ENCODE measurements around the gene ISCA2.
"Not testable (repeated sequence)": the region's sequence is repeated elsewhere in the genome, so short reads cannot be mapped to it uniquely, and the experiment has no call there.

Gene ISCA2

GRCh38 chr14:74535756-74536325 is 42.3 kb downstream of the ISCA2 start:
- Histone ChIP-seq H3K9me3 (no peaks in the 10 kb centered on the region), H3K4me3 (ENCODE audit: low read depth in 1 of 2, low read length in 1 of 2) (no peak overlapping the region), H3K4me1 (ENCODE audit: control insufficient read depth in 1 of 2, insufficient read depth in 1 of 2, low read depth in 1 of 2, low read length in 1 of 2) (no peaks in the 10 kb centered on the region), H3K27me3 (no peaks in the 10 kb centered on the region), H3K27ac (no peak overlapping the region), H3K36me3 (no peaks in the 10 kb centered on the region)
- no peak for TF ChIP-seq CTCF (IDR thresholded peaks at IDR 0.05)

- H3K27ac ChIP-seq; H3K27me3 ChIP-seq; H3K4me1 ChIP-seq (ENCODE audit: control insufficient read depth in 1 of 2, insufficient read depth in 1 of 2, low read depth in 1 of 2, low read length in 1 of 2); H3K4me3 ChIP-seq (ENCODE audit: low read depth in 1 of 2, low read length in 1 of 2); H3K36me3 ChIP-seq; H3K9me3 ChIP-seq: not testable (repeated sequence)
Measured at GRCh38 chr14:74536336-74536735, 42.8 kb downstream of the ISCA2 start.

- peaks cover under 1% of the 10 kb centered on the region for H3K27me3 ChIP-seq
- no peaks in the 10 kb centered on the region for H3K4me1 ChIP-seq (ENCODE audit: control insufficient read depth in 1 of 2, insufficient read depth in 1 of 2, low read depth in 1 of 2, low read length in 1 of 2)
- H3K27ac ChIP-seq = no peak overlapping the region
- no peak overlapping the region for H3K4me3 ChIP-seq (ENCODE audit: low read depth in 1 of 2, low read length in 1 of 2)
- H3K36me3 ChIP-seq = no peaks in the 10 kb centered on the region
- no peaks in the 10 kb centered on the region for H3K9me3 ChIP-seq
- no peak for TF ChIP-seq CTCF (IDR thresholded peaks at IDR 0.05)
Measured at GRCh38 chr14:74538411-74539391, 45.1 kb downstream of the ISCA2 start.

GRCh38 chr14:74539503-74539902 is 45.9 kb downstream of the ISCA2 start:
- TF ChIP-seq CTCF (IDR thresholded peaks at IDR 0.05) = no peak
- no peak overlapping the region for H3K27ac ChIP-seq
- no peaks in the 10 kb centered on the region for H3K36me3 ChIP-seq

GRCh38 chr14:74541225-74541624 is 47.7 kb downstream of the ISCA2 start:
- Histone ChIP-seq H3K36me3 (no peaks in the 10 kb centered on the region), H3K4me1 (ENCODE audit: control insufficient read depth in 1 of 2, insufficient read depth in 1 of 2, low read depth in 1 of 2, low read length in 1 of 2) (no peaks in the 10 kb centered on the region), H3K9me3 (no peaks in the 10 kb centered on the region), H3K27ac (no peak overlapping the region), H3K27me3 (peaks cover 3% of the 10 kb centered on the region), H3K4me3 (ENCODE audit: low read depth in 1 of 2, low read length in 1 of 2) (no peak overlapping the region)
- TF ChIP-seq CTCF (IDR thresholded peaks at IDR 0.05) = no peak

More at GRCh38 chr14:74539503-74539902, 45.9 kb downstream of the ISCA2 start:
- H3K27me3 ChIP-seq = peaks cover 3% of the 10 kb centered on the region
- H3K4me3 ChIP-seq (ENCODE audit: low read depth in 1 of 2, low read length in 1 of 2) = no peak overlapping the region
- H3K9me3 ChIP-seq = no peaks in the 10 kb centered on the region
- H3K4me1 ChIP-seq (ENCODE audit: control insufficient read depth in 1 of 2, insufficient read depth in 1 of 2, low read depth in 1 of 2, low read length in 1 of 2) = no peaks in the 10 kb centered on the region

All from neutrophil (primary cell).